Endothelial cell of umbilical vein (primary cell): ENCODE results near the gene NEK6.

ENCODE experiments used
- CTCF ChIP-seq, 2 donors: IDR thresholded peaks; 1 replicate in 1 of 2; 2 replicates in 1 of 2; pipeline ENCODE4 v1.5.1; 2011; ENCODE audit warnings: low read length in 2 of 2, mild to moderate bottlenecking in 2 of 2, moderate library complexity in 2 of 2, control low read depth in 1 of 2, inconsistent platforms in 1 of 2, low read depth in 1 of 2; ENCODE audit not compliant: insufficient read depth in 1 of 2; ENCODE audit errors: extremely low read depth in 1 of 2
- POLR2A ChIP-seq: IDR thresholded peaks from 2 replicates; pipeline ENCODE4 v1.6.1; 2012; ENCODE audit warnings: low read depth, mild to moderate bottlenecking, control low read depth, low read length
- POLR2AphosphoS5 ChIP-seq: IDR thresholded peaks from 2 replicates; pipeline ENCODE4 v1.6.1; 2012; ENCODE audit warnings: low read depth, mild to moderate bottlenecking, control low read depth, low read length, moderate library complexity; ENCODE audit not compliant: insufficient read depth
- TF ChIP-seq, protein P1 (sequence below): IDR thresholded peaks from 2 replicates; pipeline ENCODE4 v1.6.1; 2011; ENCODE audit not compliant: insufficient read depth, insufficient read length

GRCh38 chr9:124373386-124373785 lies 115.6 kb downstream of the NEK6 start:
- no peak for TF ChIP-seq POLR2A
- TF ChIP-seq CTCF (IDR thresholded peaks at IDR 0.05; ENCODE audit: extremely low read depth in 1 of 2, insufficient read depth in 1 of 2, low read depth in 1 of 2, low read length in 2 of 2): no peak
- no peak for TF ChIP-seq POLR2AphosphoS5
- TF ChIP-seq, protein P1, sequence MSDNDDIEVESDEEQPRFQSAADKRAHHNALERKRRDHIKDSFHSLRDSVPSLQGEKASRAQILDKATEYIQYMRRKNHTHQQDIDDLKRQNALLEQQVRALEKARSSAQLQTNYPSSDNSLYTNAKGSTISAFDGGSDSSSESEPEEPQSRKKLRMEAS: no peak
